Omental fat pad (tissue), 4 donors: ENCODE data around the gene PPEF1. TPM values are rescaled to one million over a fixed set of nuclear protein-coding genes. Genes with fewer than 3 reads are reported as not detected.

Experiments used
- ATAC-seq: fragments of 150-250 bp; one replicate; pipeline ENCODE4 v1.9.1; 2016; ENCODE audit warnings: mild to moderate bottlenecking, moderate library complexity; ENCODE audit not compliant: low FRiP score
- DNase-seq: peaks from one replicate; pipeline ENCODE4 v3.0.0-alpha.2; 2019; ENCODE audit warnings: low spot score
- CTCF ChIP-seq, 3 donors: fragments of 450-650 bp; IDR thresholded peaks; one replicate each; pipeline ENCODE4 v1.5.1; 2016 to 2017; ENCODE audit warnings: antibody characterized with exemption in 3 of 3, mild to moderate bottlenecking in 3 of 3, moderate library complexity in 2 of 3
- total RNA-seq, 4 donors: library from RNA; depleted of rRNA; stranded (reverse); fragments of >200 nt; gene quantifications; one replicate each; pipeline ENCODE4 v1.1.0, GENCODE V29; 2016

The PPEF1 gene
- total RNA-seq, 4 donors from 2014 or later: not detected

- TF ChIP-seq CTCF (IDR thresholded peaks at IDR 0.05): no peak
- no peak for ATAC-seq
- DNase-seq: no peak
Observed at GRCh38 chrX:18702362-18703195, 4.9 kb upstream of the PPEF1 start.

- DNase-seq (no peak), ATAC-seq (no peak)
- TF ChIP-seq CTCF (IDR thresholded peaks at IDR 0.05): no peak
Observed at GRCh38 chrX:18709833-18710232, 2.4 kb downstream of the PPEF1 start.

GRCh38 chrX:18714910-18715309 lies 7.5 kb downstream of the PPEF1 start:
- no peak for TF ChIP-seq CTCF (IDR thresholded peaks at IDR 0.05)
- ATAC-seq (no peak), DNase-seq (no peak)

- DNase-seq (no peak), ATAC-seq (no peak)
- TF ChIP-seq CTCF (IDR thresholded peaks at IDR 0.05): no peak
Observed at GRCh38 chrX:18719852-18720251, 12.4 kb downstream of the PPEF1 start.

GRCh38 chrX:18721683-18722499 lies 14.4 kb downstream of the PPEF1 start:
- TF ChIP-seq CTCF (IDR thresholded peaks at IDR 0.05): no peak
- ATAC-seq (no peak), DNase-seq (no peak)

- no peak for TF ChIP-seq CTCF (IDR thresholded peaks at IDR 0.05)
- DNase-seq: no peak
- no peak for ATAC-seq
Observed at GRCh38 chrX:18722500-18723071, 15.1 kb downstream of the PPEF1 start.
